ENCODE measurements around the gene IL15RA.

DNA sequence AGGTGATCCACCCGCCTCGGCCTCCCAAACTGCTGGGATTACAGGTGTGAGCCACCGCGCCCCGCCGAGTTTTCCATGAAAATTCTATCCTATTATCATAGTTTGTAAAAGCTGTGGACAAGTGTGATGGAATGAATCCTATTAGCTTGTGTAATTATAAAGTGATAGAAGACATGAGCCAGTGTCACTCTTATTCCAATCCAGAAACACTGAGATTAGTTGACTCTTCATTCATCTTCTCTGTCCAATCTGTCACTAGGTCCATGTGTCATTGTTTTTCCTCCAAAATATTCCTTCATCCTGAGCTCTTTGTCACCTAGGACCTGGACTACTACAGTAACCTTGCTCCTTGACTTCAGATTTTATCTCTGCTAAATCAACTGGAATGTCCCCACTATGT is 73.8 kb downstream of the IL15RA start:
- TF ChIP-seq, protein P1, sequence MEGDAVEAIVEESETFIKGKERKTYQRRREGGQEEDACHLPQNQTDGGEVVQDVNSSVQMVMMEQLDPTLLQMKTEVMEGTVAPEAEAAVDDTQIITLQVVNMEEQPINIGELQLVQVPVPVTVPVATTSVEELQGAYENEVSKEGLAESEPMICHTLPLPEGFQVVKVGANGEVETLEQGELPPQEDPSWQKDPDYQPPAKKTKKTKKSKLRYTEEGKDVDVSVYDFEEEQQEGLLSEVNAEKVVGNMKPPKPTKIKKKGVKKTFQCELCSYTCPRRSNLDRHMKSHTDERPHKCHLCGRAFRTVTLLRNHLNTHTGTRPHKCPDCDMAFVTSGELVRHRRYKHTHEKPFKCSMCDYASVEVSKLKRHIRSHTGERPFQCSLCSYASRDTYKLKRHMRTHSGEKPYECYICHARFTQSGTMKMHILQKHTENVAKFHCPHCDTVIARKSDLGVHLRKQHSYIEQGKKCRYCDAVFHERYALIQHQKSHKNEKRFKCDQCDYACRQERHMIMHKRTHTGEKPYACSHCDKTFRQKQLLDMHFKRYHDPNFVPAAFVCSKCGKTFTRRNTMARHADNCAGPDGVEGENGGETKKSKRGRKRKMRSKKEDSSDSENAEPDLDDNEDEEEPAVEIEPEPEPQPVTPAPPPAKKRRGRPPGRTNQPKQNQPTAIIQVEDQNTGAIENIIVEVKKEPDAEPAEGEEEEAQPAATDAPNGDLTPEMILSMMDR (IDR thresholded peaks at IDR 0.05), result no peak
- no peak for TF ChIP-seq POLR2AphosphoS5 (IDR thresholded peaks at IDR 0.05)
- no peak for TF ChIP-seq POLR2A (IDR thresholded peaks at IDR 0.05)
